ENCODE results near the gene P2RY12.

The P2RY12 gene

DNA sequence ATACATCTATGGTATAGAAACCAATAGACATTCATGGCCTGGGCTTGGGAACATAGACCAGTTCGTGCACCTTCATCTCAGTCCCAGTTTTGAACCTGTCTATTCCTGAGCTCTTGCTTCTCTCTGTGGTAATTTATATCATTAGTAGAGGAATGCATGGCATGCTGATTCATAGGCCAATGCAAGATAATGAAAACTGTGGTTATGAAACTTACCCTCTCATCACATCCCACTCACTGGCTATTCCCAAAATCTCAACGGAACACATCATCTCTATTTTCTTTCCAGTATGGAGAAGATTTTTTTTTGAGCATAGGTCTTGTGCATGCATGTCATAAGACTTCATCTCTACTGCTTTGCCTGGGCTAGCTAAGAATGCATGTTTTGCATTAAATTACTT lies 18.7 kb upstream of the P2RY12 start:
- H3K36me3 ChIP-seq (ENCODE audit: control insufficient read depth in 2 of 2, insufficient read depth in 1 of 2, low read length in 2 of 2), result peaks cover 0 to 3% of the 10 kb centered on the region in 2 experiments; a peak in 1 of 3 replicates
- CTCF ChIA-PET, result no interaction called here
- no peaks in the 10 kb centered on the region for H3K9me3 ChIP-seq (ENCODE audit: control insufficient read depth, insufficient read depth, low read depth, low read length)
- no peak overlapping the region for H3K27ac ChIP-seq (ENCODE audit: extremely low read depth, low read depth, low read length)
- no peaks in the 10 kb centered on the region for H3K4me1 ChIP-seq (ENCODE audit: control insufficient read depth, insufficient read depth, low read length)
- no peak overlapping the region for H3K4me3 ChIP-seq (ENCODE audit: low read depth, low read length)
- POLR2A ChIA-PET, result no interaction called here
- TF ChIP-seq HOXC10 (CRISPR knock-in tag; IDR thresholded peaks at IDR 0.05) (no peak), ZNF202 (tag by site-specific recombination; IDR thresholded peaks at IDR 0.05; ENCODE audit: borderline replicate concordance) (no peak), ZNF292 (tag by site-specific recombination; IDR thresholded peaks at IDR 0.05; ENCODE audit: borderline replicate concordance, low read depth) (no peak), ZNF362 (tag by site-specific recombination; IDR thresholded peaks at IDR 0.05) (no peak), YY2 (tag by site-specific recombination; IDR thresholded peaks at IDR 0.05) (no peak), BCL11B (tag by site-specific recombination; IDR thresholded peaks at IDR 0.05; ENCODE audit: low read depth) (no peak), ZNF26 (tag by site-specific recombination; IDR thresholded peaks at IDR 0.05) (no peak), ZNF214 (tag by site-specific recombination; IDR thresholded peaks at IDR 0.05; ENCODE audit: borderline replicate concordance) (no peak), PATZ1 (tag by site-specific recombination; IDR thresholded peaks at IDR 0.05) (no peak), MYNN (tag by site-specific recombination; IDR thresholded peaks at IDR 0.05; ENCODE audit: borderline replicate concordance) (no peak), FEZF1 (tag by site-specific recombination; IDR thresholded peaks at IDR 0.05) (no peak), ZNF548 (tag by site-specific recombination; IDR thresholded peaks at IDR 0.05) (no peak), ZNF175 (tag by site-specific recombination; IDR thresholded peaks at IDR 0.05) (no peak), KLF10 (tag by site-specific recombination; IDR thresholded peaks at IDR 0.05) (no peak), ZNF830 (tag by site-specific recombination; IDR thresholded peaks at IDR 0.05; ENCODE audit: low read depth) (no peak), KLF8 (tag by site-specific recombination; IDR thresholded peaks at IDR 0.05) (no peak), ZNF157 (tag by site-specific recombination; IDR thresholded peaks at IDR 0.05) (no peak), TSHZ1 (tag by site-specific recombination; IDR thresholded peaks at IDR 0.05; ENCODE audit: borderline replicate concordance) (no peak)
- TF ChIP-seq, protein P1, sequence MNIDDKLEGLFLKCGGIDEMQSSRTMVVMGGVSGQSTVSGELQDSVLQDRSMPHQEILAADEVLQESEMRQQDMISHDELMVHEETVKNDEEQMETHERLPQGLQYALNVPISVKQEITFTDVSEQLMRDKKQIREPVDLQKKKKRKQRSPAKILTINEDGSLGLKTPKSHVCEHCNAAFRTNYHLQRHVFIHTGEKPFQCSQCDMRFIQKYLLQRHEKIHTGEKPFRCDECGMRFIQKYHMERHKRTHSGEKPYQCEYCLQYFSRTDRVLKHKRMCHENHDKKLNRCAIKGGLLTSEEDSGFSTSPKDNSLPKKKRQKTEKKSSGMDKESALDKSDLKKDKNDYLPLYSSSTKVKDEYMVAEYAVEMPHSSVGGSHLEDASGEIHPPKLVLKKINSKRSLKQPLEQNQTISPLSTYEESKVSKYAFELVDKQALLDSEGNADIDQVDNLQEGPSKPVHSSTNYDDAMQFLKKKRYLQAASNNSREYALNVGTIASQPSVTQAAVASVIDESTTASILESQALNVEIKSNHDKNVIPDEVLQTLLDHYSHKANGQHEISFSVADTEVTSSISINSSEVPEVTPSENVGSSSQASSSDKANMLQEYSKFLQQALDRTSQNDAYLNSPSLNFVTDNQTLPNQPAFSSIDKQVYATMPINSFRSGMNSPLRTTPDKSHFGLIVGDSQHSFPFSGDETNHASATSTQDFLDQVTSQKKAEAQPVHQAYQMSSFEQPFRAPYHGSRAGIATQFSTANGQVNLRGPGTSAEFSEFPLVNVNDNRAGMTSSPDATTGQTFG (tag by site-specific recombination; IDR thresholded peaks at IDR 0.05; ENCODE audit: borderline replicate concordance), result no peak

Measured in HEK293 (cell line).